Esophagus squamous epithelium (tissue), 4 donors: ENCODE data around the gene GRIK4.

ENCODE experiments used
- CTCF ChIP-seq, 6 experiments: fragments of 450-650 bp in 4 of 6; fragments of 200-600 bp in 2 of 6; sonication (generic) in 2 of 6; IDR thresholded peaks; one replicate each; pipeline ENCODE4 v1.5.1; 2016 to 2019; ENCODE audit warnings: antibody characterized with exemption in 6 of 6, mild to moderate bottlenecking in 4 of 6, moderate library complexity in 4 of 6
- POLR2A ChIP-seq, 4 donors: fragments of 450-650 bp; IDR thresholded peaks; one replicate each; pipeline ENCODE4 v1.6.1; 2017; ENCODE audit warnings: antibody characterized with exemption in 4 of 4, mild to moderate bottlenecking in 4 of 4, moderate library complexity in 3 of 4

- TF ChIP-seq CTCF (IDR thresholded peaks at IDR 0.05) (peak in 2 of 6 experiments; percentile 9 to 32), POLR2A (IDR thresholded peaks at IDR 0.05) (no peak)
These were observed 474.4 kb downstream of the GRIK4 start for GRCh38 chr11:120985718-120986569.
